Renal cortex interstitium (tissue), 11 donors: ENCODE data around the gene LINGO1. TPM values are rescaled to one million over a fixed set of nuclear protein-coding genes. Genes with fewer than 3 reads are reported as not detected.
A peak's percentile ranks its signal among the peaks of the same experiment; 100 is the strongest.

Experiments used
- DNase-seq, 11 donors: peaks; one replicate each; pipeline ENCODE4 v3.0.0-alpha.2; 2013; ENCODE audit warnings: low read depth in 9 of 11, low spot score in 4 of 11; ENCODE audit errors: extremely low read depth in 1 of 11
- polyA plus RNA-seq, 3 donors: library from polyadenylated mRNA; unstranded; fragments of 120-200 nt; gene quantifications; one replicate each; pipeline ENCODE4 v1.2.1, GENCODE V29; 2013; ENCODE audit not compliant: insufficient read length in 3 of 3

LINGO1 gene
- polyA plus RNA-seq, 3 donors: 12.3 to 20.8 (median 14.4) TPM

DNA sequence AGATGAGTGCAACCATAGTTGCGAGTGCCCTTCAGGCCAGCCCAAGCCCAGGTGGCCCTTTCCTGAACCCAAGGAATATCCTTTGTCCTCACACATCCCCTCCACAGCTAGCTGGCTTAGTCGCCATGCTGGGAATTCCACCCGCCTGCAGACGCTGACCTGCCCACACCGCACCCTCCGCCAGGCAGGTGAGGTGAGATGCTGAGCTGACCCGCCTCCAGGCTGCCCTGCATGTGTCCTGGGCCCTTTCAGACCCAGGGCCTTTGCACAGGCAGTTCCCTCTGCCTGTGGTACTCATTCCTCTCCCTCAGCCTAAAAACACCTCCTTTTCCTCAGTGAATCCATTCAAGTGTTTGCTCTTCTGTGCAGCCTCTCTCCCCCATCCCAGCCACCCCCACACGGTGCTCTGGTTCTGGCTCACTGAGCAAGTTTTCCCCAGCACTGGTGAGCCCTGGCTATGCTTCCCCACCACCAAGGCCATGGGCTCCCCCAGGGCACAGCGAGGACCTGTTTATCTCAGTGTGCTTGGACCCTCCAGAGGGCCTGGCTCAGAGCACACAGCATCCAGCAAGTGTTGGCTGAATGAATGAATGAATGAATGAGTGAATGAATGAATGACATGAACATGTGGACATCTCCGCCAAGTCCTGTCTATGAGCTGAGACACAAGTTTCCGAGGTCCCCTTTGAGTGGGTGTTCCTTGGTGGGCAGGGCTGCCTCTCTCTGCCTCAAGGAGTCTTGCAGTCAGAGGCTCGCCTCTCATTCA is 33.0 kb upstream of the LINGO1 start:
- no peak for DNase-seq

DNA sequence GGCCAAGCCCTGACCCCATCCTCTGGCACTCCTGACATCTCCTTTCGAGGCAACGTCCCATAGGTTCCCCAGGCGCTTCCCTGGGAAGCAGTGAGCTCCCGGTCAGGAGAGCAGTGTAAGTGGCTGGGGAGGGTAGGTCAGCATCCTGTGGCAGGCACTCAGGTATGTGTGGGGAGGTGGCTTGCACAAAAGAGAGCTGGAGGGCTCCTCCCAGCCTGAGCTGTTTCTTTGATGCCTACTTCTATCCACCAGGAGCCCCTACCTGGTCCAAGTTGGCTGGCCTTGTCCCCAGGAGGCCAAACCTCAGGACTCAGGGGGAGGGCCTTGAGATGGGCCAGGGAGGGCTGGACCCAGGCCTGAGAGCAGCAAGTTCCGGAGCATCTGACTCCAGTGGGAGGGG is 31.7 kb upstream of the LINGO1 start:
- no peak for DNase-seq

DNA sequence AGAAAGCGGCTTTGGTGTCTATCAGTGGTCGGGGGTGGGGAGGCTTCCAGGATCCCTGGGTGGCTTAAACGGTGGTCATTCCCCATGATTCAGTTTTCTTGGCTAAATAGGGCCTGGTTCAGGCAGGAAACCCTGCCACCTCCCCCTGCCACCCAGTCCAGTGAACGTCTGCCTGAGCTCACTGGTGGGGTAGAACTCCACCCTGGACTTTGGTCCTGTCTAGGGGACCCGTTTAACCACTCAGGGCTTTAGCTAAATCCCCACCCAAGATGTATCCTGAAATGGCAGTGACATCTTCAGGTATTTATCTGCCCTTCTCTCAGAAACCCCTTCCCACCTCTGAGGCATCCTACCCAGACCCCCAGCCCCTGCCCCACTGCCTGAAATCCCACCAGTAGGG is 30.5 kb upstream of the LINGO1 start:
- no peak for DNase-seq

DNA sequence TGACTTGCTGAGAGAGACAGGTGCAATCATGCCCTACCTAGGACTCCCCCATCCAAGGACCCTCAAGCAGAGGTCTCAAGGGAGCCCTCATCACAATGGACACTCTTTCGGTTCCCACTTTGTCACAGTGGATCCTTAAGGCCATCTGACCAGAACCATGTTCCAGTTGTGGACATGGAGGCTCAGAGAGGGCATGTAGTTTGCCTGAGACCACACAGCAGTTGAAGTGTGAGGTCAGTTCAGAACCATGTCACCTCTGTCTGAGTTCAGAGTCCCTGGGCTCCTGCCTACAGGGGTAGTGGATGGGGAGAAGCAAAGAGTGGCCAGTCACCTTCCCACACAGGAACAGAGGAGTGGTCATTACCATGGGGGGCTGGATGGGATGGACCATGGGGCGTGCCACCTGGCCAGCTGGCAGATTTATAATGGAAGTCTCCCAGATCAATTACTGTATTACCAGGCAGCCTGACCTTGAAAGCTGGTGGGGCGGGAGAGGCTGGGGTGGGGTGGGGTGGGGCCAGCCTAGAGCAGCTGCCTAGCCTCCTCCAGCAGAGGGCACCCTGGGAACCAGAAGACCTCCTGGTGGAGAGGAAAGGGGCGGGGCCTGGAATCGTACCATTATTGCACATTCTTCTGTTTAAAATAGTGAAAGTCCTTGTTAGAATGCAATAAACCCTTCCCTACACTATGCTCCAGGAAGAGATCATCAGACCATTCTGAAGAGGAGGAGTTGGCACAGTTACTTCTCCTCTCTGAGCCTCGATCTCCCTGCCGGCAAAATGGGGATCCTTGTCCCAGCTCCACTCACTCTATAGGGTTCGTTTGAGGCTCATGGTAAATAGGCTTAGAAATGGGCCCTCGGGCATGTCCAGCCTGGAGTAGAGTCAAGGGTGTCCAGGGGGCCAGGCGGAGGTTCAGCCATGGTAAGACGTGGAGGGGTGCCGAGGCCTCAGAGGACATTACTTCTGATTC is 26.9 kb upstream of the LINGO1 start:
- peak in 6 of 11 donors; percentile 15 to 46 (median 32) for DNase-seq

DNA sequence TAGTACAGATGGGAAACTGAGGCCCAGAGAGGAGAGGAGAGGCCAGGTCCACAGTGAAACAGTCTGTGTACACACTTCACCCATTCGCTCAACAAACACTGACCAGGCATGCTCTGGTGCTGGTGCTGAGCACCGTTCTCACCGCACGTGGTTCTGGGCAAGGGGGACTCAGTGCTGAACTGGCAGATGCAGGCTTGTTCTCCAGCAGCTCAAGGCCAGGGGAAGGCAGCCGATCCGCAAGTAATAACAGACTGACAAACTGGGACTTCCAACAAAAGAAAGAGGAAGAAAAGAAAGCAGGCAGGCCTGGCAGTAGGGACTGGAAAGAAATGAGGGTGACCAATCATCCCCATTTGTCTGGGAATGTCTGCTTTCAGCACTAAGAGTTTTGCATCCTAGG is 25.6 kb upstream of the LINGO1 start:
- DNase-seq: no peak

DNA sequence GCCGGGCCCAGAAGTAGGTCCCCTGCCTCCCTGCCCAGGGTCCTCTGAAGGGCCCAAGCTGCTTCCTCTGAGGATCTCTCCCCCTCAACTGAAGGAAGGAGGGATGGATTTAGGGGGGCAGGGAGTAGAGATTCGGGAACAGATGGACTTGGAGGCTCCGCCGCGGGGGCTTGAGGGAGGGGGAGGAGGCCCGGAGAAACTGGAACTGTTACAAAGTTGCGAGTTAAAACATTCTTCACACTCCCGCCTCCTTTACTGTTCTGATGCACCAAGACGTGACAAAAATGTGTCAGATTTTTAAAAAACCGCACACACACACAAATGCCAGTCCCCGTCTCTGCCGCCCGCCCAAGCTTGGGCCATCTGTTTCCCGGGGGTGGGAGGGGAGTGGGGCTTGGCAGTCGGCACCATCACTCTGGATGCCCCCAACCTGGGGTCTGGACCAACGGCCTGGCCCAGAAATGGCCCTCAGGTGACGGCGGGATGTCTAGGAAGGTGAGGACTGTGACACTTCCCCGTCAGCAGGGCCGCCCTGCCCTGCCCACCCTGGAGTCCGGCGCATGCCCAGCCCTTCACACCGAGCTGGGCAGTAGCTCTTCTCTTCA is 25.0 kb upstream of the LINGO1 start:
- no peak for DNase-seq

DNA sequence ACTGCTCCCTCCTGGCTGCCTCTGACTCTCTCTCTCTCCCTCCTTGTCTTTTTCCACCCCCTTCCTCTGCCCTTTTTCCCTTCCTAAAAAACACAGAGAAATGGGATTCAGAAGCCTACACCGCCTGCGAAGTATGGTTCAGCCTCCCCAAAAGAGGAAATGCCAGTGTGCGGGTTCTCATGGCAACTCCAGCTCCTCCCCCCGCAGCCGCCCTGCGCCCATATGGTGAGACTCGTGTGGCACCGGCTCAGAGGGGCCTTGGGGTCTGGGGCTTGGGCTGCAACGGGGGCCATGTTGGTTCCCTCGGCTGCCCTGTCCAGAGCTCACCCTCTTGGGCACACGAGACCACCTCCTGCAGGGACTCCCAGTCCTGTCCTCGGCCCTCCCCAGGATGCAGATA is 23.6 kb upstream of the LINGO1 start:
- DNase-seq: no peak

DNA sequence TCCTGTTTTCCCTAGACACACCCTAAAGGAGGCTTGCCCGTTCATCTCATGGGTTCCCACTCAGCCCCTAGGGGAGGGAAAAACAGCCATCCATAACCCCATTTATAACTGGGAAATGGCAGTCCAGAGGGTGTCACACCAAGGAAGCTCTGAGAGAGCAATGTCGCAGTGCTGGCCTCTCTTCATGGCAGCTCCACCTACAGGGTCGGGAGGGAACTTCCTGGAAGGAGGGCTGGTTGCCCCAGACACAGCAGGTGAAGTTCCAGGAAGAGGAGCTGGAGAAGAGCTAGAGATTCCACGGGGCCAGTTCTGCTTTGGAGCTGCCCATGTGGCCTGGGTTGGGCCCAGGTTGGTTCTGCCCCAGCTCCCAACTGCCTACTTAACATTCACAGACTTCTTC is 22.3 kb upstream of the LINGO1 start:
- DNase-seq: no peak

DNA sequence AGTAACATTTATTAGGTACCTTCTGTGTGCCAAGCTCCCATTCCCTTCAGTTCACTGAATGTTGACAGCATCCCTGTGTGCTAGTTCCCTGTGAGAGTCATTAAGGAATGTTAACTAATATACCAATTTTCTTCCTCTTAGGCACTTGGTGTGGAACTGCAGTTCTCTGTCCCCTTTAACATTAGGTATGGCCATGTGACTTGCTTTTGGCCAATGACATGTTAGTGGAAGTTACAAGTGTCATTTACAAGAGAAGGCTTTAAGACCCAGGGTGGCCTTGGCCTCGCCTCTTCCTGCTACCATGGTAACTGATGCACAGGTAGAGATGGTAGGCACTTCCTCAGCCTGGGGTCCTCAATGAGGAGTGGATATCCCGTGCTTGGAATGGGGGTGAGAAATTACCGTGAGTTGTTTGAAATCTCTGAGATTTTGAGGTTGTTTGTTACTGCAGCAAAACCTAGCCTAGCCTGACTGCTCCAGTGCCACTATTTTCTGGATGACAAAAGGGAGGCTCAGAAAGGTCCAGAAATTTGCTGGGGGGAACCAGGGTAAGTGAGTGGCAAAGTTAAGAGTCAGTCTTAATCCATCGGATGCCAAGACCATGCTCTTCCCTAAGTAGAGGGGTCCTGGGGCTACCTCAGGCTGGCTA is 21.2 kb upstream of the LINGO1 start:
- no peak for DNase-seq

DNA sequence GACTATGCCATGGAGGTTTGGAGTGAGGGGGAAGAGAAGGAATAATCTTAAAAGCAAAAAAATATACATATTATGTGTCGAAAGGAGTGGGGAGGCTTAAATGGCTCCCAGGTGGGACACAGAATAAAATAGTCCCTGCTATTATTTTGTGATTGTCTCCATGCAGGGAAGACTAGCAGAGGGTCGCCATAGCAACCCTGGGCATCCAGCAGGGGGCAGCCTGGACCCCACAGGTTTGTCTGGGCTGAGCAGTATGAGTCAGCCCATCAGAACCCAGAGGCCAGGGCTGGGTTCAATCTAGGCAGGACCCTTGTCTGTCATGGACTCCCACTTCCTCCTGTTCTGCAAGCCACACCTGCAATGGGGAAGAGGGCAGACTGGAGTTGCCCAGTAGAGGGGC is 17.6 kb upstream of the LINGO1 start:
- no peak for DNase-seq

DNA sequence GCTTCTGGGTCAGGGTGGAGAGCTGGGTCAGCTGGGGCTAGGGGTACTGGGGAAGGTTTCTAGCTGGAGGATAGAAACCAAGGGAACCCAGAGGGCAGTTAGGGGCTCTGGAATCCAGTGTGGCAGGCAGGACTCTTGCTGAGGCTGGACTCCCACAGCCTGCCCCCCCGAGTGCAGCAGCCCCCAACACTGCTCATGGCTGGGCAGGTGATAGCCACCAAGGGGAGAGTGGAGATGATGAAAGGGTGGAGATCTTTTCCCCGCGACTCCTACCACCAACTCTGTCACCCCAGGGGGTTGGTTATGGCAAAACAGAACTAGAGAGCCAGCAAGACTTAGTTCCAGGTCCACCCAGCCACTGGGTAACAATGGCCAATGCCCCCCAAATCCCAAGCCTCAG is 16.9 kb upstream of the LINGO1 start:
- no peak for DNase-seq

DNA sequence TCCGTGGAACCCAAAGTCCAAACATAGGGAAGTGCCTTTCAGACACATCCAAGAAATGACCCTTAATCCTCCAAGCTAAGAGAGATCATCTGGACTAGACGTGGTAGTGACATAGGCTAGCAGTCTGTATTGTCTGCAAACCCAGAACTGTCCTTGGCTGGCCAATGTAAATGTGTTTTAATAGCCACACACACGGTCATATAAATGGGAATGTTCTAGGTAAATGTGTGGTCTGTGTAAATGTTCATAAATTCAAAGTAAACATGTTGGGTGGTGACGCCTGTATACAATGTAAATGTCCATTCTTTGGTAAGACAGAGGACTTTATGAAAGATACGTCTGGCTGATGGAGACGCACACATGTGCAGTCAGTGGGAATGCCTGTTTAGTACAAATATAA is 16.3 kb upstream of the LINGO1 start:
- no peak for DNase-seq

DNA sequence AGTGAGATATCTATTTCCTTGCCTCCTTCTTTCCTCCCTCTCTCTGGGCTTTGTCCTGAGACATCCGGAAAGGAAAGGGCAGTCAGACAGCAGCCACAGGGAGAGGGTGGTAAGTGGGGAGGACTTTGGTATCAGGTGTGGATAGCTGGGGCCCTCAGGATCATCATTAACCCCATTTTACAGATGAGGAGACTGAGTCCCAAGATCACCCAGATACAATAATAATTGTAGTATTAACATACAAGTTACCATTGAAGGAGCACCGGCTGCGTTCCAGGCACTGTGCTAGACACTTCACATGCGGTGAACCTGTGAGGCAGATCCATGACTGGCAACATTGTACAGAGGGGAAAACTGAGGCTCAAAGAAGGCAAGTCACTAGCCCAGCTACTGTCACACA is 15.2 kb upstream of the LINGO1 start:
- no peak for DNase-seq

DNA sequence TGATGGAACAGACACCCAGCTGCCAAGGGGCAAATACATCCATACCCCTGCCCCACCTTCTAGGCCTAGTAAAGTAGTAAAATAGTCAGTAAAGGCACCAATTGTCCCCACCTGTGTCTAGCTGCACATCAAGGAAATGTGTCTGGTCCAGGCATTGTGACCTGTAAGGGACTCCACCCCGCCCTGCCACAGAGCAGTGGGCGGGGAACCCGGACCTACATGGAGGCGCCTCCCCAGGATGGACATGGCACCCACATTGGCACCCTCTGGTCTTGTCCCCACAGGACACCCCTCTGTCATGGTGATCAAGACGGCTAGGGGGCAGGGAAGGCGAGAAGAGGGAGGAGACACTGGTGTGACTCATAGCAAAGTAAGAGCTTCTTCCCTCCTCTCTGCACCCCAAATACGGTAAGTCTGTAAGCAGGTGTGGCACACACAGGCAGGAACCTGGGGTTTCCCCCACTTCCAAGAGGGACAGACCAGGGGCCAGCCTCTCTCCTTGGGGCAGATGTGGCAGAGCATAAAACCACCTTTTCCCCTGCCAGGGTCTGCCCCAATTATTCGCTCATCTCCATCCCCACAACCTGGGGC is 13.5 kb upstream of the LINGO1 start:
- no peak for DNase-seq

DNA sequence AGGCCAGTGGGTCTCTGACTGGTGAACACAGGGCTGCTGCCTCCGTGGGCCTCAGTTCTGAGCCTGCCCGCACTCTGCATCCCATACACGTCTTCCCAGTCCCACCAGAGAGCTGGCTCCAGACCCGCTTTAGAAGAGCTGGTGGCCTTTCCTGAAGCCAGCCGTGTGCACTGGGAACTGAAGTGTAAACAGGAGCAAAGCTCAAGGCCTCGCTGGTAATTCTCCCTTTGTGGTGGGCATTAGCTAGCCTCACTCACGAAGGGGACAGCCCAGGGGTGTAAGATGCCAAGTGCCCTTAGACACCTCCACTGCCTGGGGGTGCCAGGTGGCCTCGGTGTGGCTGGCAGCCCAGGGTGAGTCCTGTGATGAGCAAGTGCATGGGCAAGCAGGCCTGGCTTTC is 12.9 kb upstream of the LINGO1 start:
- no peak for DNase-seq

DNA sequence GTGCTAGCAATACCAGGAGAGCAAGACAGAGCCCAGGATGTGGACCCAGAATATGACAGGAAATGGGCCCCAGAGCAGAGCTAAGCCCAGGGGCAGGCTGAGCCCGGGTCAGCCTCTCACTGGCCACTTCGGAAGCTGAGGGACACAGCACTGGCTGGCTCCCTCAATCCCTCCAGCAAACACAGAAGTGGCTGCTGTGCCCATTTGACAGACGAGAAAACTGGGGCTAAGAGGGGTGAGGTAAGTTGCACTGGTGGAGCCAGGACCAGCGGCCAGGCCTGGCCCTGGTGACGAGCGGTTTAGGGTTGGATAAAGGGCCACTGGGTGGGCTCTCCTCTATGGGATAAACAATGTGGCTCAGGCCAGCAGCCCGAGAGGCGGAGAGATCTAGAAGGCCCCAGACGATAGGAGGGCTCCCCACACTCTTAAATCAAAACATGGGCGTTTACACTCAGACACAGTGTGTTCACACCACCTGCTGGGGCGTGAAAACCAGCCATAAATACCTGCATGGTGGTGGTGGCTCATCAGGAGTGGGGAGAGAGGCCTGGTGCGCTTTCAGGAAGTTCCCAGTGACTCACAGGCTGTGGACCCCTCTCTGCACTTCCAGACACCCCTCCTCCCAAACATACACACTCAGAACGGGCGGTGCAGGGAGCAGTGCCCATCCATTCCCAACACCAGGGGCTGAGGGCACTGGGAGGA is 12.0 kb upstream of the LINGO1 start:
- DNase-seq: no peak

DNA sequence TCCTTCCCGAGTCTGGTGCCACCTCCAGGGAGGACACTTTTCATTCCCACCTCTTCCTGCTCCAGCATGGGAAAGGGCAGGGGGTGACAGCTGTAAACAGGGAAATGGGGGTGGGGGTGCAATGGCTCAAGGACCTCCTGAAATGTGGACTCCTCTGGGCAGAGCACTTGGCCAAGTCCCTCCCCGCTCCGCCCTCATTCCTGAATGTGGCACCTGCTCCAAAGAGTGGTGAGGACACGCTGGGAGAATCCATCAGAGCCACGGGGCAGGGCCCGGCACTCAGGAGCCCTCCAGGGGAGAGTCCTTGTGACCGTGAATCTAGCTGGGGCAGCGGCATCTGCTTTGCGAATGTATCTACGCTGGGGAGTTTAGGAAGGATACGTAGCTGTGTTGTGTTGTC is 11.1 kb upstream of the LINGO1 start:
- DNase-seq: no peak

DNA sequence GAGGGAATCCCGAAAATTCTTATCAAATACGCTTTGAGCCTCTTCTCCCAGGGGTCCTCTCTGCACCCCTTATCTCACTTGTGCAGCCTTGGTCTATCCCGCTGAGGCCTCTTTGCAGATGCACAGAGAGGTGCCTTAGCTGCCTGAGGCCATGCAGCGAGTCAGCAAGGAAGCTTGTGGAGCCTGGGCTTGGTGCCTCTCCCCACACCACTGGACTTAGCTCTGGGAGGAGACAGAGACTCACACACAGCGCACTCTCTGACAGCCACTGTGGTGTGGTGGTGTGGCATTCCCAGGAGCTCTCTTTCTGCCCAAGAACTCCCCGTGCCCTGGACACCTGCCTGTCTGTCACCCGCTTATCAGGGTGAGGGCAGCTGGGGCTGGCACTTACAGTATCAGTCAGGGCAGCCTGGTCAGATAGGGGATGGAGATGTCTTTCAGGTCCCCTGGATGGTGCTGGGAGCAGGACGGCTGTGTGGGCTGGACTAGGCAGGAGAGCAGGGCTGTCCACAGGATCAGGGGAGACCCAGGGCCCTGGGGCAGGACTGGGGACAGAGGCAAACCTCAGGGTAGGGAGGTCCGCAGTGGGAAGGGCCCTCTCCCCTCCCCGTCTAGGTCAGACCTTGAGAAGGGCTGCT is 10.2 kb upstream of the LINGO1 start:
- DNase-seq: no peak
